GM23338 (cell line): Measurements from ENCODE around the gene VN1R5. TPM values are rescaled to one million over a fixed set of nuclear protein-coding genes. Genes with fewer than 3 reads are reported as not detected.
"Not testable (repeated sequence)": the region's sequence is repeated elsewhere in the genome, so short reads cannot be mapped to it uniquely, and the experiment has no call there.

Source experiments
- ATAC-seq: fragments of 200-7000 bp; cut with Tn5 transposase; 3 replicates; pipeline ENCODE4 v1.9.1; 2020
- DNase-seq: peaks from one replicate; pipeline ENCODE4 v3.0.0-alpha.2; 2015; ENCODE audit warnings: low spot score
- H2AFZ ChIP-seq: fragments of 200-600 bp; sonication (generic); 2 replicates; pipeline ENCODE4 v1.8.0; 2016; ENCODE audit warnings: antibody characterized with exemption, mild to moderate bottlenecking, moderate library complexity
- H3F3A ChIP-seq: fragments of 200-600 bp; sonication (generic); replicated peaks from 2 replicates; pipeline ENCODE4 v1.8.0; 2017; ENCODE audit warnings: antibody characterized with exemption, mixed run types, low read depth
- H3K27ac ChIP-seq: fragments of 200-600 bp; sonication (generic); 2 replicates; pipeline ENCODE4 v1.6.1; 2016; ENCODE audit warnings: low read depth
- H3K27me3 ChIP-seq: fragments of 200-600 bp; sonication (generic); 2 replicates; pipeline ENCODE4 v1.8.0; 2016; ENCODE audit warnings: mild to moderate bottlenecking, mixed run types, moderate library complexity; ENCODE audit not compliant: insufficient read depth
- H3K36me3 ChIP-seq: fragments of 200-600 bp; sonication (generic); 2 replicates; pipeline ENCODE4 v1.8.0; 2016; ENCODE audit warnings: mild to moderate bottlenecking; ENCODE audit not compliant: insufficient read depth
- H3K4me1 ChIP-seq: fragments of 200-600 bp; sonication (generic); 2 replicates; pipeline ENCODE4 v1.8.0; 2016; ENCODE audit warnings: mild to moderate bottlenecking, moderate library complexity; ENCODE audit not compliant: insufficient read depth
- H3K4me2 ChIP-seq: fragments of 200-600 bp; sonication (generic); 2 replicates; pipeline ENCODE4 v1.7.1; 2017; ENCODE audit warnings: mixed run types
- H3K4me3 ChIP-seq: fragments of 200-600 bp; sonication (generic); 2 replicates; pipeline ENCODE4 v1.6.1; 2016; ENCODE audit warnings: mixed run types
- H3K79me2 ChIP-seq: fragments of 200-600 bp; sonication (generic); replicated peaks from 2 replicates; pipeline ENCODE4 v1.8.0; 2017; ENCODE audit warnings: mild to moderate bottlenecking; ENCODE audit not compliant: insufficient read depth
- H3K9me2 ChIP-seq: fragments of 200-600 bp; sonication (generic); 2 replicates; pipeline ENCODE4 v1.8.0; 2017; ENCODE audit not compliant: insufficient read depth
- H4K20me1 ChIP-seq: fragments of 200-600 bp; sonication (generic); replicated peaks from 2 replicates; pipeline ENCODE4 v1.8.0; 2017; ENCODE audit warnings: mild to moderate bottlenecking; ENCODE audit not compliant: insufficient read depth
- H3K27ac Mint-ChIP-seq: 2 replicates; pipeline ENCODE4 v1.8.0; 2020; ENCODE audit warnings: inconsistent platforms, mild to moderate bottlenecking, moderate library complexity, mixed read lengths
- H3K27me3 Mint-ChIP-seq: 3 replicates; pipeline ENCODE4 v1.8.0; 2022; ENCODE audit warnings: low read depth, mild to moderate bottlenecking, moderate library complexity, mixed read lengths, inconsistent platforms; ENCODE audit not compliant: insufficient read depth, poor library complexity
- H3K36me3 Mint-ChIP-seq: 3 replicates; pipeline ENCODE4 v1.8.0; 2021; ENCODE audit warnings: low read depth, mild to moderate bottlenecking, inconsistent platforms, moderate library complexity, mixed read lengths
- H3K4me1 Mint-ChIP-seq: 3 replicates; pipeline ENCODE4 v1.8.0; 2020; ENCODE audit warnings: mild to moderate bottlenecking, inconsistent platforms, mixed read lengths
- H3K4me3 Mint-ChIP-seq: 3 replicates; pipeline ENCODE4 v1.8.0; 2021; ENCODE audit warnings: moderate library complexity, mild to moderate bottlenecking, inconsistent platforms, mixed read lengths
- H3K9me3 Mint-ChIP-seq: 3 replicates; pipeline ENCODE4 v1.8.0; 2020; ENCODE audit warnings: moderate library complexity, mild to moderate bottlenecking, inconsistent platforms, mixed read lengths
- EZH2 ChIP-seq: fragments of 200-600 bp; sonication (generic); IDR thresholded peaks from one replicate; pipeline ENCODE4 v1.8.0; 2017; ENCODE audit warnings: antibody characterized with exemption, mild to moderate bottlenecking, low read depth; ENCODE audit not compliant: unreplicated experiment
- EZH2phosphoT487 ChIP-seq: fragments of 200-600 bp; sonication (generic); IDR thresholded peaks from one replicate; pipeline ENCODE4 v1.8.1; 2018; ENCODE audit warnings: antibody characterized with exemption; ENCODE audit not compliant: unreplicated experiment
- JUNB ChIP-seq: IDR thresholded peaks from one replicate; pipeline ENCODE4 v1.6.1; 2016; ENCODE audit warnings: antibody characterized with exemption; ENCODE audit not compliant: unreplicated experiment
- POLR2AphosphoS5 ChIP-seq: IDR thresholded peaks from 2 replicates; pipeline ENCODE4 v1.6.1; 2016; ENCODE audit warnings: antibody characterized with exemption, low read depth
- polyA plus RNA-seq: library from polyadenylated mRNA; unstranded; fragments of >200 nt; fragmentation: Nextera tagmentation; extraction: Ambion mirVana; gene quantifications from 2 replicates; pipeline ENCODE4 v1.2.1, GENCODE V29; 2016
- total RNA-seq: library from RNA; depleted of rRNA; stranded (reverse); fragments of >200 nt; shearing (Covaris generic); gene quantifications from 2 replicates; pipeline ENCODE4 v1.2.3, GENCODE V29; 2014
- TF ChIP-seq, protein P1 (sequence below), 2 experiments: fragments of 200-600 bp in 1 of 2; sonication (generic) in 1 of 2; conservative IDR thresholded peaks; 2 replicates each; pipeline versions ENCODE4 v1.5.1 to v1.6.1; 2016 to 2017; ENCODE audit warnings: antibody characterized with exemption in 2 of 2, low read depth in 2 of 2, mild to moderate bottlenecking in 2 of 2, moderate library complexity in 1 of 2
- TF ChIP-seq, protein P2 (sequence below): fragments of 250-450 bp; sonication (Bioruptor Pico); IDR thresholded peaks from 2 replicates; pipeline ENCODE4 v1.5.0; 2020; ENCODE audit warnings: mild to moderate bottlenecking, moderate library complexity

VN1R5 gene
- total and polyA plus RNA-seq, 2 experiments from 2014 or later, result not detected

DNA sequence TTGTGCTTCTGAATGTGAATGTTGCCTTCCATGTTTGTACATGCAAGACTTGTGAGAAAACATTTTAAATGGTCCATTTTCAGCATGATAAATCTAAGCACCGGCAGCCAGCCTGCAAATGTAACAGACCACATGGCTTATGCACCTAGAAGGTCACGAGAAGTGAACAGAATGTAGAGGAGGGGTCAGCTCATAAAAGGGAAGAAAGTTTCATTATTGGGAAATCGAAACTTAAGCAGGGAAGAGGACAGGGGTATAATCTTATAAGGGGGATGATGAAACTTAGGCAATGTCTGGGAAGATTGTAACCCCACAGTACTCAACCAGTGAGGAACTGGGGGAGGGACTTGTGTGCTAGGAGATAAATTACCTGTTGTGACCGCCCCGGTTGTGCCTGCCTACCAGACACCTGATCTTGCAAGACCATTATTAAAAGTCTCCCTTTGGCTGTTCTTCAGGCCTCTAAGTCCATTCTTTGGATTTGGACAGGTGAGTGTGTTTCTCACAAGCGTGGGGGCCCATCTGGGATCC, 37.7 kb upstream of the VN1R5 start:
- no peak overlapping the region for H3K4me3 ChIP-seq
- H3K27me3 ChIP-seq, result no peaks in the 10 kb centered on the region
- peaks cover 16% of the 10 kb centered on the region for H3K9me3 Mint-ChIP-seq
- no peaks in the 10 kb centered on the region for H3K36me3 ChIP-seq
- peaks cover 9% of the 10 kb centered on the region for H3K36me3 Mint-ChIP-seq
- H3K27ac ChIP-seq, result no peak overlapping the region
- DNase-seq (no peak), ATAC-seq (no peak)
- no peak overlapping the region for H3K4me3 Mint-ChIP-seq
- H3F3A ChIP-seq, result no peaks in the 10 kb centered on the region
- peaks cover 6% of the 10 kb centered on the region; the same call in 1 of the 2 replicates for H3K4me1 ChIP-seq
- no peaks in the 10 kb centered on the region for H3K79me2 ChIP-seq
- H3K9me2 ChIP-seq, result peaks cover 11% of the 10 kb centered on the region; the same call in 1 of the 2 replicates
- H4K20me1 ChIP-seq, result no peaks in the 10 kb centered on the region
- TF ChIP-seq, protein P1, sequence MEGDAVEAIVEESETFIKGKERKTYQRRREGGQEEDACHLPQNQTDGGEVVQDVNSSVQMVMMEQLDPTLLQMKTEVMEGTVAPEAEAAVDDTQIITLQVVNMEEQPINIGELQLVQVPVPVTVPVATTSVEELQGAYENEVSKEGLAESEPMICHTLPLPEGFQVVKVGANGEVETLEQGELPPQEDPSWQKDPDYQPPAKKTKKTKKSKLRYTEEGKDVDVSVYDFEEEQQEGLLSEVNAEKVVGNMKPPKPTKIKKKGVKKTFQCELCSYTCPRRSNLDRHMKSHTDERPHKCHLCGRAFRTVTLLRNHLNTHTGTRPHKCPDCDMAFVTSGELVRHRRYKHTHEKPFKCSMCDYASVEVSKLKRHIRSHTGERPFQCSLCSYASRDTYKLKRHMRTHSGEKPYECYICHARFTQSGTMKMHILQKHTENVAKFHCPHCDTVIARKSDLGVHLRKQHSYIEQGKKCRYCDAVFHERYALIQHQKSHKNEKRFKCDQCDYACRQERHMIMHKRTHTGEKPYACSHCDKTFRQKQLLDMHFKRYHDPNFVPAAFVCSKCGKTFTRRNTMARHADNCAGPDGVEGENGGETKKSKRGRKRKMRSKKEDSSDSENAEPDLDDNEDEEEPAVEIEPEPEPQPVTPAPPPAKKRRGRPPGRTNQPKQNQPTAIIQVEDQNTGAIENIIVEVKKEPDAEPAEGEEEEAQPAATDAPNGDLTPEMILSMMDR (conservative IDR thresholded peaks at IDR 0.05; ENCODE audit: low read depth in 2 of 2), result no peak
- TF ChIP-seq EZH2phosphoT487 (no peak), EZH2 (no peak), POLR2AphosphoS5 (no peak)
- no peak overlapping the region for H3K4me2 ChIP-seq
- peaks cover 2% of the 10 kb centered on the region for H3K27me3 Mint-ChIP-seq
- H2AFZ ChIP-seq, result 0 out of 2 replicates have a peak overlapping the region, but pooled peaks have one; percentile 32
- no peak overlapping the region for H3K27ac Mint-ChIP-seq
- peaks cover 12% of the 10 kb centered on the region; the same call in 2 of the 3 replicates for H3K4me1 Mint-ChIP-seq

DNA sequence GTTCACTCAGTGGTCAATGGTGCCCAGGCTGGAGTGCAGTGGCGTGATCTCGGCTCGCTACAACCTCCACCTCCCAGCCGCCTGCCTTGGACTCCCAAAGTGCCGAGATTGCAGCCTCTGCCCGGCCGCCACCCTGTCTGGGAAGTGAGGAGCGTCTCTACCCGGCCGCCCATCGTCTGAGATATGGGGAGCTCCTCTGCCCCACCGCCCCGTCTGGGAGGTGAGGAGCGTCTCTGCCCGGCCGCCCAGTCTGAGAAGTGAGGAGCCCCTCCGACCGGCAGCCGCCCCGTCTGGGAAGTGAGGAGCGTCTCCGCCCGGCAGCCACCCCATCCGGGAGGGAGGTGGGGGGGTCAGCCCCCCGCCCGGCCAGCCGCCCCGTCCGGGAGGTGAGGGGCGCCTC, 35.6 kb upstream of the VN1R5 start:
- Mint-ChIP-seq H3K4me1 (peaks cover 12% of the 10 kb centered on the region; the same call in 2 of the 3 replicates), H3K9me3 (peaks cover 26% of the 10 kb centered on the region)
- peaks cover 11% of the 10 kb centered on the region; the same call in 1 of the 2 replicates for H3K9me2 ChIP-seq
- H3K27me3 Mint-ChIP-seq, ATAC-seq, H3K4me1 ChIP-seq, H2AFZ ChIP-seq, H4K20me1 ChIP-seq, H3K4me3 Mint-ChIP-seq, H3K4me3 ChIP-seq, H3K27ac Mint-ChIP-seq, H3K36me3 ChIP-seq, H3F3A ChIP-seq, DNase-seq, H3K79me2 ChIP-seq, H3K36me3 Mint-ChIP-seq, H3K27ac ChIP-seq, H3K27me3 ChIP-seq, H3K4me2 ChIP-seq: not testable (repeated sequence)

DNA sequence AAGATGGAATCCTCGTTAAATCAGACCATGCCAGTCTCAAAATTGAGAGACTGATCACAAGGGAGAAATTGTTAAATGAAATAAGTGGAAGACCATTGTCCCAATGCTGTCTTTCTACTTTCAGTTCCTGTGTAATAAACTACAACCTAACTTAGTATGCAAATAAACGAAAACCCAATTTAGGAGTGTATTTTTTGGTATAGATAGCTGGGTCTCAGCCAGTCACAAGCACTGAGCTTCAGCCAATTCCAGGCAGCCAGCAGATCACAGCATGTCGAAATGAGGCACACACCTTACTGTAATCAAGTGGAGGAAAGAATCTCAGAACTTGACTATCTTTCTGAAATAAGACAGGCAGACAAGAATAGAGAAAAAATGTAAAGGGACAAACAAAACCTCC, 33.0 kb upstream of the VN1R5 start:
- H3K4me2 ChIP-seq, result no peak overlapping the region
- H3K4me3 ChIP-seq, result no peak overlapping the region
- no peak overlapping the region for H3K4me3 Mint-ChIP-seq
- no peaks in the 10 kb centered on the region for H4K20me1 ChIP-seq
- no peaks in the 10 kb centered on the region for H3K36me3 ChIP-seq
- peaks cover 33% of the 10 kb centered on the region for H3K9me3 Mint-ChIP-seq
- no peak for TF ChIP-seq JUNB
- TF ChIP-seq, protein P2, sequence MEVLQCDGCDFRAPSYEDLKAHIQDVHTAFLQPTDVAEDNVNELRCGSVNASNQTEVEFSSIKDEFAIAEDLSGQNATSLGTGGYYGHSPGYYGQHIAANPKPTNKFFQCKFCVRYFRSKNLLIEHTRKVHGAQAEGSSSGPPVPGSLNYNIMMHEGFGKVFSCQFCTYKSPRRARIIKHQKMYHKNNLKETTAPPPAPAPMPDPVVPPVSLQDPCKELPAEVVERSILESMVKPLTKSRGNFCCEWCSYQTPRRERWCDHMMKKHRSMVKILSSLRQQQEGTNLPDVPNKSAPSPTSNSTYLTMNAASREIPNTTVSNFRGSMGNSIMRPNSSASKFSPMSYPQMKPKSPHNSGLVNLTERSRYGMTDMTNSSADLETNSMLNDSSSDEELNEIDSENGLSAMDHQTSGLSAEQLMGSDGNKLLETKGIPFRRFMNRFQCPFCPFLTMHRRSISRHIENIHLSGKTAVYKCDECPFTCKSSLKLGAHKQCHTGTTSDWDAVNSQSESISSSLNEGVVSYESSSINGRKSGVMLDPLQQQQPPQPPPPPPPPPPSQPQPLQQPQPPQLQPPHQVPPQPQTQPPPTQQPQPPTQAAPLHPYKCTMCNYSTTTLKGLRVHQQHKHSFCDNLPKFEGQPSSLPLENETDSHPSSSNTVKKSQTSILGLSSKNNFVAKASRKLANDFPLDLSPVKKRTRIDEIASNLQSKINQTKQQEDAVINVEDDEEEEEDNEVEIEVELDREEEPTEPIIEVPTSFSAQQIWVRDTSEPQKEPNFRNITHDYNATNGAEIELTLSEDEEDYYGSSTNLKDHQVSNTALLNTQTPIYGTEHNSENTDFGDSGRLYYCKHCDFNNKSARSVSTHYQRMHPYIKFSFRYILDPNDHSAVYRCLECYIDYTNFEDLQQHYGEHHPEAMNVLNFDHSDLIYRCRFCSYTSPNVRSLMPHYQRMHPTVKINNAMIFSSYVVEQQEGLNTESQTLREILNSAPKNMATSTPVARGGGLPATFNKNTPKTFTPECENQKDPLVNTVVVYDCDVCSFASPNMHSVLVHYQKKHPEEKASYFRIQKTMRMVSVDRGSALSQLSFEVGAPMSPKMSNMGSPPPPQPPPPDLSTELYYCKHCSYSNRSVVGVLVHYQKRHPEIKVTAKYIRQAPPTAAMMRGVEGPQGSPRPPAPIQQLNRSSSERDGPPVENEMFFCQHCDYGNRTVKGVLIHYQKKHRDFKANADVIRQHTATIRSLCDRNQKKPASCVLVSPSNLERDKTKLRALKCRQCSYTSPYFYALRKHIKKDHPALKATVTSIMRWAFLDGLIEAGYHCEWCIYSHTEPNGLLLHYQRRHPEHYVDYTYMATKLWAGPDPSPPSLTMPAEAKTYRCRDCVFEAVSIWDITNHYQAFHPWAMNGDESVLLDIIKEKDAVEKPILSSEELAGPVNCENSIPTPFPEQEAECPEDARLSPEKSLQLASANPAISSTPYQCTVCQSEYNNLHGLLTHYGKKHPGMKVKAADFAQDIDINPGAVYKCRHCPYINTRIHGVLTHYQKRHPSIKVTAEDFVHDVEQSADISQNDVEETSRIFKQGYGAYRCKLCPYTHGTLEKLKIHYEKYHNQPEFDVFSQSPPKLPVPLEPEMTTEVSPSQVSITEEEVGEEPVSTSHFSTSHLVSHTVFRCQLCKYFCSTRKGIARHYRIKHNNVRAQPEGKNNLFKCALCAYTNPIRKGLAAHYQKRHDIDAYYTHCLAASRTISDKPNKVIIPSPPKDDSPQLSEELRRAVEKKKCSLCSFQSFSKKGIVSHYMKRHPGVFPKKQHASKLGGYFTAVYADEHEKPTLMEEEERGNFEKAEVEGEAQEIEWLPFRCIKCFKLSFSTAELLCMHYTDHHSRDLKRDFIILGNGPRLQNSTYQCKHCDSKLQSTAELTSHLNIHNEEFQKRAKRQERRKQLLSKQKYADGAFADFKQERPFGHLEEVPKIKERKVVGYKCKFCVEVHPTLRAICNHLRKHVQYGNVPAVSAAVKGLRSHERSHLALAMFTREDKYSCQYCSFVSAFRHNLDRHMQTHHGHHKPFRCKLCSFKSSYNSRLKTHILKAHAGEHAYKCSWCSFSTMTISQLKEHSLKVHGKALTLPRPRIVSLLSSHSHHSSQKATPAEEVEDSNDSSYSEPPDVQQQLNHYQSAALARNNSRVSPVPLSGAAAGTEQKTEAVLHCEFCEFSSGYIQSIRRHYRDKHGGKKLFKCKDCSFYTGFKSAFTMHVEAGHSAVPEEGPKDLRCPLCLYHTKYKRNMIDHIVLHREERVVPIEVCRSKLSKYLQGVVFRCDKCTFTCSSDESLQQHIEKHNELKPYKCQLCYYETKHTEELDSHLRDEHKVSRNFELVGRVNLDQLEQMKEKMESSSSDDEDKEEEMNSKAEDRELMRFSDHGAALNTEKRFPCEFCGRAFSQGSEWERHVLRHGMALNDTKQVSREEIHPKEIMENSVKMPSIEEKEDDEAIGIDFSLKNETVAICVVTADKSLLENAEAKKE (CRISPR knock-in tag), result no peak
- H3K27me3 ChIP-seq, result no peaks in the 10 kb centered on the region
- no peaks in the 10 kb centered on the region for H3K4me1 Mint-ChIP-seq
- ATAC-seq (no peak), DNase-seq (no peak)
- peaks cover 13% of the 10 kb centered on the region for H3K36me3 Mint-ChIP-seq
- peaks cover 4% of the 10 kb centered on the region for H3K27me3 Mint-ChIP-seq
- H3K27ac ChIP-seq, result no peak overlapping the region
- no peak overlapping the region for H2AFZ ChIP-seq
- no peaks in the 10 kb centered on the region for H3K4me1 ChIP-seq
- peaks cover 11% of the 10 kb centered on the region; the same call in 1 of the 2 replicates for H3K9me2 ChIP-seq
- H3K27ac Mint-ChIP-seq, result no peak overlapping the region
- H3F3A ChIP-seq, result no peaks in the 10 kb centered on the region
- H3K79me2 ChIP-seq, result no peaks in the 10 kb centered on the region
